Posterior cingulate gyrus (tissue), 11 donors: ENCODE data around the gene OPN4.

Experiments used
- DNase-seq, 10 donors: peaks; one replicate each; pipeline versions ENCODE4 v3.0.0 to v3.0.0-alpha.2; 2020 to 2021; ENCODE audit warnings: mixed read lengths in 3 of 10
- intact Hi-C: fragments of 100-400 bp; cut with DNase I; formaldehyde crosslinking; loops from one replicate; pipeline ENCODE4 v1.15.1; 2023

OPN4 gene

DNA sequence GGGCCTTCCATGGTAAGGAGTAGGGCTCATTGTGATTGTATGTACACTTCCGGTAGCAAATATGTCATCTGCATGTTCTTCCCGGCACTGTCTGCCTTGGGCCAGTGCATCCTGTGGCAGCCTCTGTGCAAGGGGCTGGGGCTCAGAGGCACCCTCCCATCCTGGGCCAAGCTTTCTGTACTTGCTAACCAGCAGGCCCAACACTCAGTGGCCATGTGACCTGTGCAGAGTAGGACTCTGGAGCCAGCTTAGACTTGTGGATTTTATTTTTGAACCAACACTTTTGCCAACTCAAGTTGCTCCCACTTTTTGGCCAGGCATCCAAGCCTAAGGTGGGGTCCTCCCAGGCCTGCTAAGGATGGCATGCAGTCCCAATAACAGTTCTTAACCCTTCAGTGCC, 38.9 kb downstream of the OPN4 start:
- no peak for DNase-seq
- intact Hi-C loops, result no loop called here

DNA sequence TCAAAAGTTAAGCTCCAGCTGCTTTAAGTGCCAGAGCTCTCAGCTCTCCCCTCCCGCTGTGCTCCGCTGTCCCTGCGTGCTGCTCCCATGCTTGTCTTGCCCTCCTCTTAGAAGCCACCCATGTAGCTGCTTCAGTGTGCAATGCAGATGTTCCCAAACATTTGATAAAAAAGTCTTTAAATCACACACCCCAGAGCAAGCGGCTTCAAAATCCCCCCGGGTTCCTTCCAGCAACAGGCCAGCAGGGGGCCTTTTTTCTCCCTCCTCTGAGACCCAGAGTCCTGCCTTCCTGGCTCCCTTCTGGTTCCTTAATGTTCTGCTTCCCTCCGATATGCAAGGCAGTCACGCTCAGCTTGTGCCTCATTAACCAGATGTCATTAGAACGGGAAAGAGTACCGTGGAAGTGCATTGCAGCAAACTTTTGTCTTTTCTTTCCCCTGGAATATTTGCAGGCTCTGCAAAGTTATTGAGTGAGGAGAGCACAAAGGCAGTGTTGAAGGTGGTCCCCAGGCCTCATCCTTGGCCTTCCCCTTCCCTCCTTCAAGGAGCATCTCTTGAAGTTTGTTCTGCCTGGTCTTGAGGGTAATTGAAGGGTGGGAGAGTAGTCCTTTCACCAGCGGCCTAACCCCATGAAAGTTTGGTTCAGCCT, 39.5 kb downstream of the OPN4 start:
- intact Hi-C loops, result no loop called here
- peak in 2 of 10 donors; percentile 39 to 54 for DNase-seq

DNA sequence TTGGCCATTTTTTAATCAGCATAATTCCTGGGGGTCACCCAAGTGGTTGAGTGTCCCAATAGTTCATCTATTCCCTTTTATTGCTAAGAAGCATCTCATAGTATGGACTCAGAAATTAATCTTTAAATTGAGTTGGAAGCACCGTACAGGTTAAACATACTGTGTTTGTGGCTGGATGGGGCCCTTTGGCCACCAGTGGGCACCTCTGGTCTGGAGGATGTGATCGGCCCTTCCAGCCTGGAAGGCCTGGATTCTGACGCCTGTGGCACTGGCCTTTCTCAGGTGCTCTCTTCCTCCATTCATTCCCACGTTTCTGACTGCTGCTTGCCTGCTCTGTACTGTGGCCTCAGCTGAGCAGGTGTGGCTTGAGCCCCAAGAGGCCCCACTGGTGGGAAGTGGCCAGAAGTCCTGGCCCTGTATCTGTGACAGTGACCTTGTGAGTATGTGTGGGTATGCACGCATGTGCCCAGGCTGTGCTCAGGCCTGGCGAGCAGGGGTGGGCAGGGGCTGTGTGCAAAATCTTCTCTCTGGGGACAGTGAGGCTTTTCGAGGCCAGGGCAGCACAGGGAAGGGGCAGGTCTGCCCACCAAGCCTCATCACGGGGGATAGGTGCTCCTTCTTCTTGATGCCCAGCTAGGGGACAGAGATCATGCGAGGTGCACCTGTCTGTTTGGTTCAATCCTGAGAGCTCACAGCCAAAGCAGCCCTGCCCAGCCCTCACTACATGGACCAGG, 44.0 kb downstream of the OPN4 start:
- peak in 2 of 10 donors; percentile 41 to 76 for DNase-seq
- intact Hi-C loops, result no loop called here

DNA sequence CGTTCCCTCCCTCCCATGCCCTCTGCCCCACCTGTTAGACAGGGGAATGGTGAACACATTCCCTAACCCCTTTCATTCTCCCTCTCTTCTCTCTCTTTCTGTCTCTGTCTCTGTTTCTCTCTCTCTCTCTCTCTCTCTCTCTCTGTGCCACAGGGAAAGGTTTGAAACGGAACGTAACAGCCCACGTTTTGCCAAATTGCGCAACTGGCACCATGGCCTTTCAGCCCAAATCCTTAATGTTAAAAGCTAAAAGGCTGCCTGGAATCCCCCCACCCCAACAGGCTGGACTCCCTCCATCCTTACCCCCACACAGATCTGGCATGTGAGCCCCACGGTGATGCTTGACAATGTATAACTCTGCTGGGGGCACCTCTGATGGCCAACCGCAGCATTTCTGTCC, 44.8 kb downstream of the OPN4 start:
- intact Hi-C loops, result no loop called here
- peak in 2 of 10 donors; percentile 1 to 52 for DNase-seq

DNA sequence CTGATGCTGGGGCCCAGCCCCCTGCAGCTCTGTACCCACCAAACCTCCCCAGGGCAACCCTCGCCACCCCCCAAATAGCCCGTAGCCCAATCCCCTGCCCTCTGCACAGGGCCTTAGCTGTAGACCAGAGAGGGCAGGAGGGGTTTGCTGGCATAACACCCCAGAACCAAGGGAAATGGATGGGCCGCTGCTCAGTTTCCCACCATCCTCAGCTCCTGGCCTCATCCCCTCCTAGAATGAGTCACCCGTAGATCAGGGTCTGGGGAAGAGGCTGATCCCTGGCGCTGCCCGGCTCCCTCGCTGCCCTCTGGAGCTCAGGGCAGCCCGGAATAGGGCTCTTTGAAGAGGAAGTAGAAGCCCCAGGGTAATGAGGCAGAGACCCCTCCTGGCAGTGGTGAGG, 45.2 kb downstream of the OPN4 start:
- DNase-seq, result peak in 2 of 10 donors; percentile 55 to 69
- intact Hi-C loops, result no loop called here

DNA sequence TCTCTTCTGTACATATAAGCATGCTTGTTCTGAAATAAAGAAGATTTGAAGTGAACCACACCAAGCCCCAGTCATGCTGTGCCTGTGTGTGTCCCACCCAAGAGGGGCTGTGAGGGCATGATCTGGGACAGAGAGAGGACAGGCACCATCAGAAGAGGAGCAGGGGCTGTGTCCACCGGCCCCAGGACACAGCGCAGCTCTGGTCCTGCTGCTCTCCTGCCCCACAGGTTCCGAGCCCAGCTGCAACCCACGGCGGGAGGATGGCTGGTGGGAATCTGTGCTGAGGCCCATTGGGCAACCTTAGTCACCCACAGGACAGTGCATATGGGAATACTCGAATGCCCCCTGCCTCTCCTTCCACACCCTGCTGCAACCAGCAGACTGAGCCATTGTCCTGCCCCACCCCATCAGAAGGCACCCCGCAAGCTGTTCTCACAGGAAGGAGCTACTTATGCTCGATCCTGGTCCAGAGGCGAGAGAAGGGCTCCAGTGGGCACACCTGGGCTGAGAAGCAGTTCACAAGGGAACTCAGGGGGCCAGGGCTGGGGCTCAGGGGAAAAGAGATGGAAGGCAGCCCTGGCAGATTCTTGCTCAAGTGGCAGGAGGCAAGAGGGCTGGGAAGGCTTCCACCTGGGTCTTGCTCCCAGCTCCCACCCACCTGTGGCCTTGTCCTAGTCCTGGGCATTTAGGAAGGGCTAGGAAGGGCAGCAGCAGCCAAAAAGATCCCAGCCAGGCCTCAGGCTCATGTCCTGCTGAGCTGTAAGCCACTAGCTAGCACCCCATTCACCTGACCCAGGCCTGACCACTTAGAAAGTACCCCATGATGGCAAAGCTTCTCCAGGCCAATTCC, 45.9 kb downstream of the OPN4 start:
- intact Hi-C loops, result no loop called here
- DNase-seq, result peak in 2 of 10 donors; percentile 55 to 71

DNA sequence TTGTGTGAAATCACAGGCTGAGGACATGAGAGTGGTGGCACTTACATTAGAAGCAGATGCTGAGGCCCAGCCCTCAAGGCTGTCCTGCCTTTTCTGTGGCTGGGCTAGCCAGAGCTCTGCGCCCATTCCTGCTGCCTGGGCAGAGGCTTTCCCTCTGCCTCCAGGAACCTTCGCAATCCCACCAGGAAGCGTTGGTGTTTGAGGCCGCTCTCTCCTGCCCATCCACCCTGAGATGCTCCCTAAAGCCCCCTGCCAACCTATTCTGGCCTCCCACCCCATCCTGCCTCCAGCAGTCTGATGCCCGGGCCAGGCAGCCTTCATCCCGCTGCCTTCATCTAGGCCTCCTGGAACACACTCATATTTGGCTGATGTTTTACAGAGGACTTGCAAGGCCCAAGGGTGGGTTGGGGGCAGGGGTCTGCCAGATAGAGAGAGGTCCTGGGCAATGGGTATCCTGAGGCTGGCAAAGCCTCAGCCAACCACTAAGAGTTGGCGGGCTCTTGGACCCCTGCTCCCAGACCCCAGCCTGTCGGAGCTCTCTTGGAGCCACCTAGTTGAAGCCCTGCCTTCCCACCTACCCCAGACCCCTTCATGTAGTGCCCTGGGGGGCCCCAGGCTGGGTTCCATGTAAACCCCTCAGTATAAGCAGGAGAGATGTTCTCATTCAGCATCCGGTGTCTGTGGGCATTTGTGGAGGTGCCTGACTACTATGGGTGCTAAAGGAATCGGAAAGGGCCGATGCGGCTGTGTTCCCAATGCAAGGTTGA, 46.7 kb downstream of the OPN4 start:
- DNase-seq, result peak in 3 of 10 donors; percentile 24 to 63 (median 38)
- intact Hi-C loops, result no loop called here

DNA sequence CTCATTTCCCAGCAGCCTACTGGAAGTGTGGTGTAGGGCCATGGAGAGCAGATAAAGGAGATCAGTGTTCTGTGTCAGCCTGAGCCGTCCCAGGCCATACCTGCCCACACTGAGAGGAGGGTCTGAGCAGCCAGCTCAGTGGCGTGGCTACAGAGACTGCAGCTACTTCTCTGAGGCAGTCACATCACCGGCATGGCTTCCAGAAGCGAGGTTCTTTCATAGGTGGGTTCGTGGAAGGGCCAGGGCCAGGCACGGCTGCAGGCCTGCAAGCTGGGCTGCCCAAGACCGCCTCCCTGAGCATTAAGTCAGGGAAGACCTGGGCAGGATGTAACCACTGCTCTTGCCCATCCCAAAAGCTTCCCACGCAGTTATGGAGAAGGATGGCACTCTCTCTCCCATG, 48.8 kb downstream of the OPN4 start:
- intact Hi-C loops, result no loop called here
- peak in 3 of 10 donors; percentile 46 to 56 (median 54) for DNase-seq

DNA sequence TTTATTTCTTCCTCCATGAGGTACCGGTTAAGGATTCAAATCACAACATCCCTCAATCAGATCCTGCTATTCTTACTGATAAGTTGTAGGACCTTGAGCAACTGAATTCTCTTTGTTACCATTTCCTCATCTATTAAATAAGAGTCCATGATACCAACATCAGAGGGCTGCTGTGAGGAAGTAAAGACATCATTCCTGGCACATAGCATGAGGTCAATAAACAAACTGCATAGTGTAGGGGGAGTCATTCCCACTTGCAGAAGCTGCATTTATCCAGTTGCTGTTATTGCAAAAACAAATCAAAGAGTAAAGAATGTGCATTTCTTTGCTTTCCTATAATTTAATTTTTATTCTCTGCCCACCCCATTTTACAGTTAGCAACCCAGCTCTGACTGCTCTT, 50.8 kb downstream of the OPN4 start:
- no peak for DNase-seq
- intact Hi-C loops, result no loop called here

DNA sequence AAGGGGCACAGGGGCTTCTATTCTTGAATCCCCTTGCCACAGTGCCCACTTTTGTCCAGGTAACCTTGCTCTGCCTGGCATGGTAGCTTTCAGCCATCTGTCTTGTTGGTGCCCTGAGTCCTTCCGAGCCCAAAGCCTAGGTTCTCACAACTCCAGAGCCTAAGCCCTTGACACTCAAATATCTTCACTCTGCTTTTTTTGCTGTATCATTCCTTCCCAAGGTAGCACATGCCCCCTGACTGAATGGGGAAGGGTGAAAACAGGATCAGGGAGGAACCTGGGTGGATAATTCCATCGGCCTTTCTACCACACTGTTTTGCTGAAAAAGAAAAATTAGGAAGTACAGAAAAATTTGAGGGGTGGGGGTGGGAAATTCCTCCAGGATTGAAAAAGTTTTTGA, 51.6 kb downstream of the OPN4 start:
- no peak for DNase-seq
- intact Hi-C loops, result no loop called here

DNA sequence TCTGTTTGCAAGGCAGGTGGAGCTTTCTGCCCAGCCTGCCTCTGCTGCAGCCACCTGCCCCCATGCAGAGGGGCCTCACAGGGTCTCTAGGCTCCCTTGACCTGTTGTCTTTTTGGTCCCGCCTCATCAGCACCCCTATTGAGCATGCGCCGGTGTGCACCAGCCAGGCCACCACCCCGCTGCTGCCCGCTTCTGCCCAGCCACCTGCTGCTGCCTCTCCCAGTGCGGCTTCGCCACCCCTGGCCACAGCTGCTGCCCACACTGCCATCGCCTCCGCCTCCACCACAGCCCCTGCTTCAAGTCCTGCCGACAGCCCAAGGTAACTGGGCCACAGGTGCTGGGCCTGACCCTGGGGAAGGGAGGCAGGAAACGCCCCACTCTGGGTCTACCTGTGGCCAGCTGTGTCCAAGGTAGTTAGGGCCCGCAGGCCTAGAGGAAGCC, 52.1 kb downstream of the OPN4 start:
- intact Hi-C loops, result no loop called here
- DNase-seq, result peak in 2 of 10 donors; percentile 61 to 72

DNA sequence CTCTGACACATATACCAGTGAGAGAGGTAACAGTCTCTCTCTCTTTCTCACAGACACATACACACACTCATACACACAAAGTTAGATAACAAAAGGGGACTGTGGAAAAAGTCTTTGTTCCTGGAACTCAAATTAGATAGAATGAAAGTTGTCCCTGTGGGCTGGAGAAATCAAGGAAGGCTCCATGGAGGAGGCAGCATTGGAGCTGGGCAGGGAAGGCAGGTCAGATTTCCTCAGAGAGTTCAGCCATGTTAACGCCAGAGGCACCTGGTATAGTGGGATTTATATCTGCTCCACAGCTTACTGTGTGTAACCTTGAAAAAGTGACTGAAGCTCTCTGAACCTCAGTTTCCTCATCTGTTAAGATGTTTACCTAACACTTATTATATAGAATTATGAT, 52.6 kb downstream of the OPN4 start:
- intact Hi-C loops, result no loop called here
- peak in 1 of 10 donors; percentile 12 for DNase-seq

DNA sequence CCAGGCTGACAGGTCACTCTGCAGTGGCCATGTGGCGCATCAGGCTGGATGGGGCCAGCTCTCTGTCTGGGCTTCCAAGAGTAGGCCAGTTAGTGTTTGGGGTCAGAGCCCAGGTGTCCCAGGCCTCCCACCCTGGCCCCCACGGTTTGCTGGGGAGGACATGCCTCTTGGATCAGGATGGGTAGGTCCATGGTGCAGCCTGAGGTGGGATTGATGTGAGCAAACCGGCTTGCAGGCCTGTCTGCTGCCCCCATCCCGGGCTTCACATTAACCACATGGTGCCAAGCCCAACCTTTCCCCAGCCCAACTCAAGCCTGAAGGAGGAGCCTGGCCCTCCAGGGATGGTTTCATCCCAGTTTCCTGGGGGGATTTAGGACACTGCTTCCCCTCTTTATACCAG, 53.2 kb downstream of the OPN4 start:
- intact Hi-C loops, result no loop called here
- peak in 1 of 10 donors; percentile 58 for DNase-seq

DNA sequence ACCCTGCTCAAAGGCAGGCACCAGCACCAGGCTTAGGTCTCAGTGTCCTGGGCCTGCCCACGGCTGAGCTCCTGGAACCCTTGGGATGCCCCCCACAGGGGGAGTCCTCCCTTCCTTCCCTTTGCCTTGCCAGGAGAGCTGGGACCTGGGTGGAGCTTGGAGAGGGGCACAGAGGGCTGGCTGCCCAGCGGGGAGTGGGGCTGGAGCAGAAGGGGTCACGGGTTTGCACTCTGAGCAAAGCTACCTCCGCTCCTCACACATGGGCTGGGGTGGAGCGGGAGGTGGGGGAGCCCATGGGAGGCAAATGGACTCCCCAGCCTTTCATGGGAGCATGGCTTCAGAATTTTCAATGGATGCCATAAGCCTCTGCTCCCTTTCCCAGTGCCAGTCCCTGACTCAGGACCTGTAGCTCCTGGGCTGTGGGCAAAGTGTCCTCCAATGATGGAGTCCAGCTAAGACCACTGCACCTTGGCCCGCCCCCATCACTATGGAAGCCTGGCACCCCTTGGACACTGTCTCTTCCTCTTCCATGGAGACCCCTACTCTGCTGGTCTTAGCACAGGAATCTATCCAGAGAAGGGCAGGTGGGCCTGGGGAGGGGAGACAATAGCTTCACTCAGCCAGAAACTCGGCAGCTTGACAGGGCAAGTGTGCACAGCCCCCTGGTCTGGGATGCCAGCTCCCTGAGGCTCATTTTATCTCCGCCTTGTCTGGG, 53.9 kb downstream of the OPN4 start:
- peak in 1 of 10 donors; percentile 33 for DNase-seq
- intact Hi-C loops, result no loop called here

DNA sequence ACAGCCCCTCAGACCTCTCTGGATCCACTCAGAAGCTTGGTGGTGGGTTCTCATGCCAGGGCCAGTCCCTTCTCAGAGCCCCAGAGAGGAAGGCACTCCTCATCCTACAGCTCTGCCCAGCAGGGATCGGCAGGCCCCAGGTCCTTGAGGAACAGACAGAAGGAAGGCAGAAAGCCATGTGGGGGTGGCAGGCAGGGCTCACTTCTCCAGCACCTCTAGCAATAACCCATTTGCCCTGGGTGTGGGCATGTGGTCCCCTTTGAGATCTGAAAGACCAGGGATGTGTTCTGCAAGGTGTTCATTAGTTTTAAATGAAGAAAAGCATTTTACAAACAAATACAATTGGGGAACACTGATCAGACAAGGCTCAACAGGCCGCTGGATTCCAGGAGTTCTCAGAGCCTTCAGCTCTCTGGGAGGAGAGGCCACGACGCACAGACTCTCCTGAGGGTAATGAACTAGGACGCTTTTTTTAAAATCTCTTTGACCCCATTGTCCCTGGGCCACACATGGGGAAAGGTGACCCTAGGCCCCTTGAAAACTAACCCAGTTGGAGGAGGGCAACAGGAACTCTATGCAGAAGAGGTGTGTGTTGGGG, 54.5 kb downstream of the OPN4 start:
- intact Hi-C loops, result no loop called here
- DNase-seq, result no peak

DNA sequence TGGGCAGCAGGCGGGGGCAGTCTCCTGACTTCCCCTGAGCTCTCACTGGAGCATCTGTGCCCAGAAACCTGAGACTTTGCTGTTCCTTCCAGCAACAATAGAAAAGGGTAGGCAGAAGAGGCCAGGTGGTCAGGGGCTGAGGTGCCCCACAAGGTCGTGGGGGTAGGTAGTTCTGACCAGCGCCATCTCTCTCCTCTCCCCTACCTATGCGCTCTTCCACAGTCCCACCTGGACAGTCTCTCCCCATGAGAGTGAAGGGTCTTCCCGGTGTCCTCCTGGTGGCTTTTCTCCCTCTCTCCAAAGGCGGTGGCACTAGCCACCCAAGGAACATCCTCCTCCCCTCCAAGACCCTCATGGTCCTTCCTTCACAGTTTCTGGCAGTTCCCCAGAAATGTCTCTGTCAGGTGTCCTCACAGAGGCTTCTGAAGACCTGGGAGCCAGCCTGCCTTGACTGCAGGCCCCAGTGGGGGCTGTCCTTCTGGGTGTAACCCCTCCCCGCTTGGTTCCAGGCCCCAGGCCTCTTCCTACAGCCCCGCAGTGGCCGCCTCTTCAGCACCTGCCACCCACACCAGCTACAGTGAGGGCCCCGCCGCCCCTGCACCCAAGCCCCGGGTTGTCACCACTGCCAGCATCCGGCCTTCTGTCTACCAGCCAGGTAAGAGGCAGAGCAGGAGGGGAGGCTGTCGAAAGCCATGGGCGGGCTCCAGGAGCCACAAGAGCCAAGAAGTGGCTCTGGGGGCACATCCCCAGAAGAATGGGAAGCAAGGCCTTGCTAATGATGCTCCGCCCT, 55.2 kb downstream of the OPN4 start:
- intact Hi-C loops, result no loop called here
- peak in 1 of 10 donors; percentile 69 for DNase-seq

DNA sequence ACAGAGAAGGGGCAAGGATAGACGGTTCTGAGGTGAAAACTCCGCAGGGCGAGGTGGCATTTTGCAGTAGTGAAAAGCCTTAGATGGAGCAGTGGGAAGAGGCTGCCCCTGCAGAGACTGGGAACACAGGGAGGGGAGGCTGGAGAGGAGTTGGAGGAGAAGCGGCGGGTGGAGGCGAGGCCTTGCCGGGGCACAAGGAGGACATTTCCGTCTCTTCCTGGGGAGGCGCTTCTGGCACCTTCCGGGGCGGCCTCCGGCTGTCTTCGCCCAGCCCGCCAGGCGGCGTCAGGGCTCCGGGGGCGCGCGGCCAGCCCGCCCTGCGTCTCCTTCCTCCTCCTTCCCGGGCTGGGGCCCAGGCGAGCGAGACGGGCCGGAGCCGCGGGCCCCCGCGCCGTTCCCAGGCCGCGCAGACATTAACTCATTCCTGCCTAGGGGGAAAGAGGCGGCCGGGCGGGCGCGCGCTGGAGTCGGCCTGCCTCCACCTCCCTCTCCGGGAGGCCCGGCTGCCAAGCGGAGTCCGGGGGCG, 56.7 kb downstream of the OPN4 start:
- intact Hi-C loops, result loop anchor here (1.0 kb wide), 2 partner anchors 45 to 188 kb away; partner anchors contain the start of gene BMPR1A
- DNase-seq, result peak; percentile 69 to 98 (median 84)
